Measurements from ENCODE around the gene PHF21B.

DNA sequence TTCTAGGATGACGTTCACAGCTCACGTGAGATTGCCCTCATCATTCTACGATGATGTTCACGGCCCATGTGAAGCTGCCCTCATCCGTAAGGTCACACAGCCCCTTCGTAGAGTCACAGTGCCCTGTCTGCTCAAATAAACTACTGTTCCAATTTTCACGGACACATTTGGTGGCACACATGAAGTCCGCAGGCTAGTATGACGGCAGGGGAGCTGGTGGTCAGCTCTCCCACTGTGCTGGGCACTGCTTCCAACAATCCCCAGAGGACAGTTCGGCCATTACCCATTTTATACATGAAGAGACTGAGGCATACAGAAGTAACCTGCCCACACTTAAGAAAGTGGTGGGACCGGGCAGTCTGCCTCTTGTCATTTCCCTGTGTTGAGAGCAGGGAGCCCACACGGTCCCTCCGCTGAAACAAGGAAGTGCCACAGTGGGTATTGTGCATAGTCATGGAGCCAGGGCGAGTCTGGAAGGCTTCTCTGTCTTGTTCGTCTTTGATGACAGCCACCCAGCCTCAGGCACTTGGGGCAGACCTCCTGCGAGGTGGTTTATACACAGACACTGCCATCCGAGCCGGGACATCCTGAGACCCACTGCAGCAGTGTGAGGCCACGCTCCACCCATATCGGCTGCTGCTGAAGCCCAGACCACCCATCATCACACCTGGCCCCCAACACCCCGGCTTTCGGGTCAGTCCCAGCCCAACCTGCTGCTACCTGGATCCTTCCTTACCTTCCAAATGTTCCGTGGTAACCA lies 114.3 kb downstream of the PHF21B start:
- TF ChIP-seq, protein P1, sequence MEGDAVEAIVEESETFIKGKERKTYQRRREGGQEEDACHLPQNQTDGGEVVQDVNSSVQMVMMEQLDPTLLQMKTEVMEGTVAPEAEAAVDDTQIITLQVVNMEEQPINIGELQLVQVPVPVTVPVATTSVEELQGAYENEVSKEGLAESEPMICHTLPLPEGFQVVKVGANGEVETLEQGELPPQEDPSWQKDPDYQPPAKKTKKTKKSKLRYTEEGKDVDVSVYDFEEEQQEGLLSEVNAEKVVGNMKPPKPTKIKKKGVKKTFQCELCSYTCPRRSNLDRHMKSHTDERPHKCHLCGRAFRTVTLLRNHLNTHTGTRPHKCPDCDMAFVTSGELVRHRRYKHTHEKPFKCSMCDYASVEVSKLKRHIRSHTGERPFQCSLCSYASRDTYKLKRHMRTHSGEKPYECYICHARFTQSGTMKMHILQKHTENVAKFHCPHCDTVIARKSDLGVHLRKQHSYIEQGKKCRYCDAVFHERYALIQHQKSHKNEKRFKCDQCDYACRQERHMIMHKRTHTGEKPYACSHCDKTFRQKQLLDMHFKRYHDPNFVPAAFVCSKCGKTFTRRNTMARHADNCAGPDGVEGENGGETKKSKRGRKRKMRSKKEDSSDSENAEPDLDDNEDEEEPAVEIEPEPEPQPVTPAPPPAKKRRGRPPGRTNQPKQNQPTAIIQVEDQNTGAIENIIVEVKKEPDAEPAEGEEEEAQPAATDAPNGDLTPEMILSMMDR (conservative IDR thresholded peaks at IDR 0.05 in 1 of 2, IDR thresholded peaks at IDR 0.05 in 1 of 2; ENCODE audit: extremely low read depth in 1 of 2, insufficient read depth in 1 of 2, low read depth in 1 of 2, low read length in 2 of 2), result no peak
- no peak for TF ChIP-seq EZH2 (IDR thresholded peaks at IDR 0.05; ENCODE audit: borderline replicate concordance, low read length)
